Activated CD4-positive, CD25-positive, alpha-beta regulatory T cell treated with anti-CD3 and anti-CD28 coated beads, Interleukin-2, amount 50 U/mL, for 16 hours (primary cell): ENCODE results near the gene CLNK.

Source experiments
- DNase-seq: peaks from one replicate; pipeline ENCODE4 v3.0.0-alpha.2; 2020; ENCODE audit warnings: low read depth, low spot score

Gene CLNK

DNA sequence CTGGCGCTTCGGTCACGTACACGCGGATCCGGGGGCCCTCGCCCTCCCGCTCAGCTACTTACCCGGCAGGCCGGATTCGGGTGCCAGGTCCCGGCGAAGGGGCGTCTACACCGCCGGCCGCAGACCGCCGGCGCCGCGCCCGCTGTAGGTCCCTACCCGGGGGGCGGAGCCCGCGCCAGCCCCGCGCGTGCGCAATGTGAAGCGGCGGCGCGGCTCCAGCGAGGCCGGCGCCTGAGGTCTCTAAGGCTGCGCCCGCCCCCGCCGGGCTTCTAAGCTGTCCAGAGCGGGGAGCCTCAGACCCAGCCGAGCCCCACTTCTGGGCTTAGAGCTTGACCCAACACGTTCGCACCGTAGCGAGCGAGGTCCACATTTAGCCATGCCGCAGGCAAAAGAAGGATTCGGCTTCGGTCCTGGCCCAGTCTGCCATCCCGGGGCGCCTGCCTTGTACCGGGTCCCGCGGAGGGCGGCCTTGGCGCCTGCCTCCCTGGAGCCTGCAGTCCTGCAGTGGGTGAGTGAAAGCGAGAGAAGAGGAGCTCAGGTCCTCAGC, 227.2 kb downstream of the CLNK start, which contains the start of gene ZNF518B:
ZNF518B (minus strand) TSS at position 172 of the 547 bp plus-strand sequence. CDS start 11,098 bp downstream, outside the sequence.
- DNase-seq, result peak; percentile 60

DNA sequence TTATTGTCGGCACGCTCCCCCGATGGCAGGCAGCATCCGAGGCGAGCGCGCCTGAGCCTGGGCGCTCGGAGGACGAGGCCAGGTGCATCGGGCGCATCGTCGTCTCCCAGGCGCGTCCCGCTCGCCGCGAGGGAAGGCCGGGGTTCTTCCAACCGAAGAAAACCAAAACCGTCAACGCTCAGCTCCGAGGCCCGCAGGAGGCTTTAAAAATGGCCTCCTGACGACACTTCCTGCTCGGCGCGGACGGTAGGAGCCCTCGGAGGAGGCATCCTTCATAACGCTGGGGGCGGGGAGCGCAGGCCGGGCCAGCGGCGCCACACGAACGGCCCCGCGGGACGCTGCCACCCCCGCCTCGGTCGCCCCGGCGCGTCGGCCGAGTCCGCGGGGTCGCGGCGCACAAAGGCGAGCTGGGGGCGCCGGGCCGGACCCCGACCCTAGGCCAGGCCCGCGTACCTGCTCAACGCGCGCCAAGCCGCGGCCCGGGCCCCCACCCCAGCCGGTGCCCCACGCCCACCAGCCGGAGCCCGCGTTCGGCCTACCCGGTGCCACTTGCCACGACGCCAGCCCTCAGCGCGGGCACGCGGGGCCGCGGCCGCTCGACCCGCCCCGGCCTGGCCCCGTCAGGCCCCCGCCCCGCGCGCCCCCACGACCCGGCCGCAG, 227.8 kb downstream of the CLNK start:
- DNase-seq, result peak; percentile 11

DNA sequence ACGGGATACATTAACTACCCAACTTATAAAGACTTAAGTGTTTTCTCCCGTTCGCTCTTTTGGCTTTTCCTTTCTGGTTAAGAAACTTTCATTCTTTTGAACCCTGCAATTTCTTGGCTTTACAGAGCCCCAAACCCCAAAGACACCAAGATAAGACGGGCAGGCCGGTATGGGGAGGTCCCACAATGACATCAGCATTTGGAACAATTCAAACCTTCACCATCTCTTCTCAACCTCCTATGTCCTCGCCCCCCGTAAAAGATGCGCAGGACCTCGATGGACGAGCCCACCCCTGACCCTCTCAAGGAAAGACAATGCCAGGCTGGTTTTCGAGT, 228.3 kb downstream of the CLNK start:
- DNase-seq, result no peak

DNA sequence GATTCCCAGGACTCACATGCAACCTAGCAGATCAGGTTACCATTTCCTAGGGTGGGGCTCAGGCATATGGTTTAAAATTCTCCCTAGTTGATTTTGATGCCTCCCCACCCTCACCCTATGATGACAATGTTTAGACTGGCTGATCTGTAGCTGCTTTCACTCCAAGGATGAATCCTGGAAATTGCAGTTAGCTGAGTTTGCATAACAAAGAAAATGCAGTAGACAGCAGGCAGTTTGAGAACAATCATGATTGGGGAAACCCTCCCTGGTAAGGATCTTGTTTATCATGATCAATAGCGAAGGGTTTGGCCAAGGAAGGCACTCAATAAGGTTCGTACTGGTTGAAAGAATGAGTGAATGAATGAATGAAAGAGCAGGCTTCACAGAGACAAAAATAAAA, 229.4 kb downstream of the CLNK start:
- DNase-seq, result no peak

DNA sequence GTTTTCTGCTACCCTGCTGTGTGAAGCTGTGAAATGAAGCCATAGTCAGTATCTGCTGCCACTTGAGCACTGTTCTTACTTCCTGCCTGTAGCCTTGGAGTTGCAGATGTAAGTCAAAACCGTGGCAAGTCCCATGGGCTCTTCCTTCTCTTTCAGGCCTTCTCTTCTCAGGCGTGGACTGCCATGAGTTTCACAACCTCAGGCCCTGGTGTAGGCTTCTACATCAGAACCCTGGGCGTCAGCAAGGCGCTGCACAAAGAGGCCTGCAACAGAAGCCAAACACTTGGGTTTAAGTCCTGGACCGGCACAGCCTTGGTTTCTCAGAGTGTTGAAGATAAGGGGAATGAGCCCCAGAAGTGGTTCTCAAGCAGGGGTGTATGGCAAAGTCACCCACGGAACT, 229.8 kb downstream of the CLNK start:
- no peak for DNase-seq

DNA sequence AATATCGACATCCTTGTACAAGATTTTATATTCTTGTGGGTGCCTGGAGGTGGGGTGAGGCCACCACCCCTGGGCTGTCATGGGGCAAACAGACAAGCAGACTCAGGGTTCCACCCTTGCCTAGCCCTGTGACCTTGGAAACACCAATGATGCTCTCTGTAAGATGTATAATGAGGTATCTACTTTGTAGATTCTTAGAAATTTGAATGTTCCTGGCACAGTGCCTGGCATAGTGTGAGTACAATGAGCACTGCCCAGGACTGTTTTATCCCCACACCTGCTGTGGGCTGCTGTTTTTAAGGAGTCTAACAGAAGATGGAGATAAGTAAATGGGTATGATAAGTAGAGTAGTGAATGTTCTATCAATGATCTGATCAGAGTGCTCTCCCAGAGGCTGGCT, 230.4 kb downstream of the CLNK start:
- no peak for DNase-seq

DNA sequence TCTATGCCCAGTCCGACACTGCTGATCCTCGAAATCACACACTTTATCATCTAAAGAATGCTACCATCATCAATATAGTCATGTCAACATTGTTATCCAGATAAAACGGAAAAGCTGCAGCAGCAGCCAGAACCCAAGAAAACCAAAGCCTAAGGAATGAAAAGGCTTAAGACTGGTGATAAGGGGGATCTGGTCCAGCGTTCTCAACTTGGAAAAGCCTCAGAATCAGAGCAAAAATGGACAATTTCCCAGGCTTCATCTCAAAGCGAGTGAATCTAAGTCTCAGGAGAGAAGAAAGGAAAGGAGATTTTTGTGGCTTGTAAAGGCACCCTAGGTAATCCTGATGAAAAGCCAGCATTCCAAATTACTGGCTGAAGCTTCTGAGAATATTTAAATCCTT, 235.6 kb downstream of the CLNK start:
- DNase-seq, result no peak

DNA sequence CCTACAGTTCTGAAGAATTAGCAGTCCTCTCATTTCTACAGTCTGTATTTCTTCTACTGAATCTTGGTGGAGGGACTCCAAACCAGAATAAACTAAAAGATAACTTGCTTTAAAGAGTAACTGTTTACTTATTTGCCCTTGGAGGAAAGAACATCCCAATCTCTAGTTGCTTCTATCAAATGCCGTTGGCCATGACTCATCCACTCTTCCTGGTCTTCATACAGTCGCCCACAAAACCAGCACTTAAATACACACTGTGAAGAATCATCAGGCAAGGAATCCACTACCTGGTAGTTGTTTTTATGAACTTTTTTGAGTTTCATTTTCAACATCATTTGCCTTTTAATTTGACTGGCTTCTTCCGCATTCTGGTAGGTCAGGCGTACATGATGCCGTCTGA, 241.6 kb downstream of the CLNK start:
- no peak for DNase-seq

DNA sequence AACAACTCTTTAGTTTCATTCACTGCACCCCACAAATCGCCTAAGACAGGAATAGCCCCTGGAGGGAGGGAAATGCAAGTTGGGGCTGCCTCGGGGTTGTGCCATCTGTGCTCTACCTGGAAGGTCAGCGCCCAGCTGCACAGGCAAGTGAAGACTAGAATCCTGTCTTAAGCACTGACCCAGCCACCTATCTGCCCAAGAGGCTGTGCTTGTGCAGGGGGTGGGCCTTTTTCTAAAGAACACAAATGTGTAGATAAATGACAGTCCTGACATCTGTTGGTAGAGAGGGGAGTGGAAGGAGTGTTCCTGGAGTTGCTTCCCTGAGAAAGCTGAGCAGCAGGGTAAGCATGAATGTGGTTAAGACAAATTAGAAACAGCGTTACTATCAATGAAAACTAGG, 243.1 kb downstream of the CLNK start:
- DNase-seq, result no peak

DNA sequence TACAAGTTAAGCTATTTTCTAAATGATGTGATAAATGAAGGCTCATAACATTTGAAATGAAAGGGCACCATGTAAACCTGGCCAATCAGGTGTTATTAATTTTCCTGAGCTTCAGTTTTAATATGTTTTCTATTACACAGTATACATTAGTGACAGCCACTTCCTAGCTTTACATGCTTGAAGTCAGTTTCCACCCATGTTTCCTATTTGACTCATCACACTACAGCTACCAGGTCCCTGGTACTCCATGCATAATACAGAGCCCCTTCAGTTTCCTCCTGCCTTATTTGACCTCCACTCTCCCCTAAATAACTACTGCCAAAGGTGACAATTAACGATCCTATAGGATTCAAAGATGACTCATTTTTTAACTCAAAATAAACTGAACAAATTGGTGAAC, 245.6 kb downstream of the CLNK start:
- DNase-seq, result no peak

DNA sequence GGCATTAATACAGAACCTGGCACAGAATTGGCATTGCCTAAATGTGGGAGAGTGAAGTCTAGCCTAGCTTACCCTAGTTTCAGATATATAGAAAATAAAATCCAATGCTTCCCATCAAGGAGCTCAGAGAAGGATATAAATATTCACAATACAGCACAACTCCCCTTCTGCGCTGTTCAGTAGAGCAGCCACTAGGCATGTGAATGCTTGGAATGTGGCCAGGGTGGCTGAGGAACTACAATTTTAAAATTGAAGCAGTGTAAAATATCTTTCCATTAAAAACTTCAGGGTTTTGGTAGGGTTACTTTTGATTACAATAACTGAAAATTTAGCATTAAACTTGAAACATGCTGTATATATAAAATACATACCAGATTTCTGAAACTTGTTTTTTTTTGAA, 246.8 kb downstream of the CLNK start:
- no peak for DNase-seq
